NT2/D1 (cell line): Measurements from ENCODE around the gene F12.

Experiments used
- DNase-seq: peaks from one replicate; pipeline ENCODE4 v3.0.0-alpha.2; 2011; ENCODE audit warnings: low read depth, low spot score
- H3K27me3 ChIP-seq: 2 replicates; pipeline ENCODE4 v1.6.0; 2011; ENCODE audit warnings: mild to moderate bottlenecking; ENCODE audit not compliant: insufficient read length, insufficient read depth
- H3K36me3 ChIP-seq: 2 replicates; pipeline ENCODE4 v1.6.1; 2011; ENCODE audit warnings: mild to moderate bottlenecking, low read length, mixed read lengths; ENCODE audit not compliant: insufficient read depth, insufficient read length
- H3K4me1 ChIP-seq: 2 replicates; pipeline ENCODE4 v1.5.1; 2011; ENCODE audit not compliant: insufficient read depth, insufficient read length
- H3K4me3 ChIP-seq: 2 replicates; pipeline ENCODE4 v1.5.1; 2011; ENCODE audit warnings: low read depth; ENCODE audit not compliant: insufficient read length
- H3K9ac ChIP-seq: 2 replicates; pipeline ENCODE4 v1.6.0; 2011; ENCODE audit warnings: low read depth; ENCODE audit not compliant: insufficient read length
- H3K9me3 ChIP-seq: 2 replicates; pipeline ENCODE4 v1.5.1; 2011; ENCODE audit warnings: mild to moderate bottlenecking, low read length; ENCODE audit not compliant: insufficient read depth
- SUZ12 ChIP-seq: IDR thresholded peaks from 2 replicates; pipeline ENCODE4 v1.6.1; 2011; ENCODE audit not compliant: insufficient read length, insufficient read depth; ENCODE audit errors: extremely low read depth
- YY1 ChIP-seq: IDR thresholded peaks from 2 replicates; pipeline ENCODE4 v1.6.1; 2011; ENCODE audit not compliant: insufficient read length, insufficient read depth
- ZNF274 ChIP-seq: IDR thresholded peaks from 2 replicates; pipeline ENCODE4 v1.6.1; 2011; ENCODE audit warnings: mild to moderate bottlenecking, low read depth, low read length

Gene F12

DNA sequence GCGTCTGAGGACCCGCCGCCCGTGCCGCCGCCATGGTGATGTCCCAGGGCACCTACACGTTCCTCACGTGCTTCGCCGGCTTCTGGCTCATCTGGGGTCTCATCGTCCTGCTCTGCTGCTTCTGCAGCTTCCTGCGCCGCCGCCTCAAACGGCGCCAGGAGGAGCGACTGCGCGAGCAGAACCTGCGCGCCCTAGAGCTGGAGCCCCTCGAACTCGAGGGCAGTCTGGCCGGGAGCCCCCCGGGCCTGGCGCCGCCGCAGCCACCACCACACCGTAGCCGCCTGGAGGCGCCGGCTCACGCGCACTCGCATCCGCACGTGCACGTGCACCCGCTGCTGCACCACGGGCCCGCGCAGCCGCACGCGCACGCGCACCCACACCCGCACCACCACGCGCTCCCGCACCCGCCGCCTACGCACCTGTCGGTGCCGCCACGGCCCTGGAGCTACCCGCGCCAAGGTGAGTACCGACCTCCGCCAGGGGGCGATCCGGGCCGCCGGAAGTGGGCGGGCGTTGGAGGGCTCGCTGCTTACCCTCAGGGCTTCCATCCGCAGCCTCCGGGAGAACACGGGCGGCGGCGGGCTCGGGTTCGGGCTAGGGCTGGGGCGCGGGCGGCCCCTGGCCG, 45.8 kb upstream of the F12 start:
- H3K36me3 ChIP-seq: peaks cover 41% of the 10 kb centered on the region
- peak overlapping the region; percentile 78 for H3K4me3 ChIP-seq
- TF ChIP-seq ZNF274 (no peak), SUZ12 (no peak)
- H3K9ac ChIP-seq: peak overlapping the region; percentile 89
- peaks cover 12% of the 10 kb centered on the region for H3K27me3 ChIP-seq
- peaks cover 3% of the 10 kb centered on the region for H3K4me1 ChIP-seq
- DNase-seq: peak; percentile 84
- peaks cover 26% of the 10 kb centered on the region; the same call in 1 of the 2 replicates for H3K9me3 ChIP-seq

DNA sequence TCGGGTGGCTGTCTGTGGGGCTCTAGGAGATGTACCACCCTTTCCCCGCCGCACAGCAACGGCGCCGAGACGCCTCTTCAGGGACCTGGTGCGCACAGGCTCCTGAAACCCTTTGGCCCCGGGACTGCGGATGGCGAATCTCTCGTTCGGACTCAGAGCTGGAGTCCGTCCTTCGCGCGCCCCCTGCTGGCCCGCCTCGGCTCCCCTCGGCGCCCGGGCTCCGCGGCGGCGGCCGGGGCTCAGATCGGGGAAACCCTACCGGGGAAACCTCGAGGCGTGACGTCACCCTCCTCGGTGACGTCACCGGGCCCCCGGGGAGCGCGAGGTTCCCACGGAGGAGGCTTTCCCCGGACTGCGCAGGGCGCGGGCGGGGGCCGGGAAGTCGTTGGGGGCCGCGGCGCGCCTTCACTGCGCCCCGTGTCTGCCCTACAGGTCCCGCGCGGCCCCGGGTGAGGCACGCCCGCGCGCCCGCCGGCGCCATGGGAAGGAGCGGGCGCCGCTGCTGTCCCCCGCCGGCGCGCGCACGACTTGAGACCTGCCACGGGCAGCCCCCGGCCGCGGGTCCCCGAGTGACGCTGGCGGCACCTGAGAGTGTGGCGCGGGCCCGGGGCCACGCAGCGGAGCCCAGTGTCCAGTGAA, 45.2 kb upstream of the F12 start:
- peak overlapping the region; percentile 89 for H3K9ac ChIP-seq
- TF ChIP-seq ZNF274 (no peak), YY1 (no peak), SUZ12 (no peak)
- peaks cover 21% of the 10 kb centered on the region; the same call in 1 of the 2 replicates for H3K9me3 ChIP-seq
- peak overlapping the region; percentile 78 for H3K4me3 ChIP-seq
- DNase-seq: peak; percentile 78
- H3K4me1 ChIP-seq: peaks cover 3% of the 10 kb centered on the region
- H3K27me3 ChIP-seq: peaks cover 12% of the 10 kb centered on the region
- peaks cover 35% of the 10 kb centered on the region for H3K36me3 ChIP-seq

DNA sequence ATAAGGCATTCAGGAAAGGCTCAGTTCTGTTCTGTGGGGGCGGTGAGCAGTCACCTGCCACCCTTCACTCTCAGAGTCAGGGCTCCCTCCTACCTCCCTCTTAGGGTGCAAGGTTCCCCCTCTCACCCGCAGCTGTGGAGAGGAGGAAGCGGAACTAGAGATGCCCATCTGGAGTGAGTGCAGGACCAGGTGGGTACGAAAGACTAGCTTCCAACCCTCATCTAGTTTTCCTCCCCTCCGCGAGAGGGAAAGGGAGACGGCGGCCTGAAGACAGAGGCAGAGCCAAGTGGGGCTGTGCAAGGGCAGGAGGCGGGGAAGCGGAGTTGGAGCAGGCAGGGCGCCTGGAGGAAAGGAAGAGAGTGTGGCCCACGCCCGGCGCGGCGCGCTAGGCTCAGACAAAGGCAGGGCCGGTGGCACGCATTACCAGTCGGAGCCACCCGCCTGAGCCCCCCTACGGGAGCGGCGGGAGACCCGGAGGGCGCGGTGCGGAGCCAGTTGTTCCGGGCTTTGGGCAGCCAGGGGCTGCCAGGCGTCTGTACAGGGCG, 44.6 kb upstream of the F12 start:
- H3K4me3 ChIP-seq: peak overlapping the region; percentile 78
- DNase-seq: no peak
- peaks cover 12% of the 10 kb centered on the region for H3K27me3 ChIP-seq
- peaks cover 21% of the 10 kb centered on the region; the same call in 1 of the 2 replicates for H3K9me3 ChIP-seq
- H3K4me1 ChIP-seq: peaks cover 3% of the 10 kb centered on the region
- H3K36me3 ChIP-seq: peaks cover 29% of the 10 kb centered on the region
- TF ChIP-seq SUZ12 (no peak), YY1 (no peak), ZNF274 (no peak)
- H3K9ac ChIP-seq: peak overlapping the region; percentile 85

DNA sequence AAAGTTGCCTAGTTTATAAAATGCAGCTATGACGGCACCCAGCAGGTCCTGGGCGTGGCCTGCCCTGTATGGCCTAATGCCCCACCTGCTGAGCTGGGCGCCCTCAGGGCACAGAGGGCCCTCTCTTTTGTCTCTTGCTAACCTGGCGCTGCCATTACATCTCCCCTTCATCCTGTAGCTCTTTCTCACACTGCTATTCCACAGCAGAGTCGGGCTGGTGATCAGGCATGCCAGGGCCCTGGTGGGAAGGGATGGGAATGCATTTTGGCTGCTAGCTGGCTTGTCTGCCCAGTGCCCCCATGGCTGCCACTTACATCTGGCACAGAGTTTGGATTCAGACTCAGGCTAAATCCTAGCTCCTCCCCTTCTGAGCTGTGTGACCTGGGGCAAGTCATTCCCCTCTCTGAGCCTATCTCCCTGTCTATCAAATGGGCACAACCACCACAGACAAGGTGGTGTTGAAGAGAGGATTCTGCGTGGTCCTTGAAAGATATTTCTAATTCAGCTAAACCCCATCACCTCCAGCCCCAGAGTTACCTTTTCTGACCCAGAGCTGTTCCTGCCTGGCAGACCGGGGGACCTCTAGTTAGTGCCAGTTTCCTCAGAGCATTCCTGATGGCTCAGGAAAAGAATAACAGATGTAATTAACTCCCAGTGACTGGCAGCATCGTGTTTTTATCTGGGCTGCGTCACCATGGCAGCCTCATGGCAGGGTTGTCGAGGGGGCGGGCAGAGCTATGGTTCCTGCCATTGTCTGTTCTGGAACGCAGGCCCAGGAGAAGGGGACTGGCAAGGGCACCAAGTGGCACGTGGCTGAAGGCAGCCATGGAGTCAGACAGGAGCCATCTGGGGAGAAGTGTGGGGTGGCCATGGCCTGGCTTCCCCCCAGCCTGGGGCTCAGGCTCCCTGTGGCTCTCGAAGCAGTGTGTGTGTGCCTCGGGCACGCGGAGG, 43.6 kb upstream of the F12 start:
- TF ChIP-seq YY1 (no peak), ZNF274 (no peak), SUZ12 (no peak)
- Histone ChIP-seq H3K4me3 (no peak overlapping the region), H3K27me3 (peaks cover 12% of the 10 kb centered on the region), H3K36me3 (peaks cover 20% of the 10 kb centered on the region), H3K9ac (peak overlapping the region; percentile 18), H3K4me1 (peaks cover 10% of the 10 kb centered on the region), H3K9me3 (peaks cover 18% of the 10 kb centered on the region; the same call in 1 of the 2 replicates)
- DNase-seq: no peak

DNA sequence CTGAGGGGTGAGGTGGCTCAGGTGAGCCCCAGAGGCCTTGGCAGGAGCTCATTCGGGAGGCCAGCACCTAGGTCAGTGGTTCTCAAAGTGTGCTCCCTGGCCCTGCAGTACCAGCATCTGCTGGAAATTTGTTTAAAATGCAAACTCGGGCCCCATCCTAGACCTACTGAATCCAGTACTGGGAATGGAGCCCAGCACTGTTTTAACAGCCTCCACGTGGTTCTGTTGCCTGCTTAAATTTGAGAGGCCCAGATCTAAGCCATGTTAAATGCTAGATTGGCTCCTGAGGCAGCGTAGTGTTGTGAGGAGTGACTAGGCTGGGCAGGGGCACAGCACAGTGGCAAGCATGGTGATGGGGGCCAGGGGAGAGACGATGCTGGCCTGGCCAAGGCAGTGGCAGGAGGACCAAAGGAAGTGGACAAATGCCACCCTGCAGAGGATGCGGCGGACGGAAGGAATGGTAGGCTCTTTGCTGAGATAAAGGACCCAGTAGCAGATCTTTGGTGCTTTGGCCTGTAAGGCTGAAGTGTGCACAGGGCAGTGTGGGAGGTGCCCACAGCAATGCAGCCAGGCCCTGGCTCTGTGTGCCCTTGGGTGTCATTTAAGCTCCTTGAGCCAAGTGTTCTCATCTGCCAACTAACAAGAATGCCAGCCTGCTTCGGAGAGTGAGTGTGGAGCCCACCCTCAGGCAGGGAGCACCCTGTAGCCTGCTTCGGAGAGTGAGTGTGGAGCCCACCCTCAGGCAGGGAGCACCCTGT, 41.5 kb upstream of the F12 start:
- H3K4me3 ChIP-seq: no peak overlapping the region
- peaks cover 3% of the 10 kb centered on the region; the same call in 1 of the 2 replicates for H3K9me3 ChIP-seq
- no peak for TF ChIP-seq YY1
- peaks cover 17% of the 10 kb centered on the region for H3K27me3 ChIP-seq
- H3K36me3 ChIP-seq: peaks cover 6% of the 10 kb centered on the region
- no peak overlapping the region for H3K9ac ChIP-seq
- peaks cover 14% of the 10 kb centered on the region for H3K4me1 ChIP-seq
- no peak for DNase-seq

DNA sequence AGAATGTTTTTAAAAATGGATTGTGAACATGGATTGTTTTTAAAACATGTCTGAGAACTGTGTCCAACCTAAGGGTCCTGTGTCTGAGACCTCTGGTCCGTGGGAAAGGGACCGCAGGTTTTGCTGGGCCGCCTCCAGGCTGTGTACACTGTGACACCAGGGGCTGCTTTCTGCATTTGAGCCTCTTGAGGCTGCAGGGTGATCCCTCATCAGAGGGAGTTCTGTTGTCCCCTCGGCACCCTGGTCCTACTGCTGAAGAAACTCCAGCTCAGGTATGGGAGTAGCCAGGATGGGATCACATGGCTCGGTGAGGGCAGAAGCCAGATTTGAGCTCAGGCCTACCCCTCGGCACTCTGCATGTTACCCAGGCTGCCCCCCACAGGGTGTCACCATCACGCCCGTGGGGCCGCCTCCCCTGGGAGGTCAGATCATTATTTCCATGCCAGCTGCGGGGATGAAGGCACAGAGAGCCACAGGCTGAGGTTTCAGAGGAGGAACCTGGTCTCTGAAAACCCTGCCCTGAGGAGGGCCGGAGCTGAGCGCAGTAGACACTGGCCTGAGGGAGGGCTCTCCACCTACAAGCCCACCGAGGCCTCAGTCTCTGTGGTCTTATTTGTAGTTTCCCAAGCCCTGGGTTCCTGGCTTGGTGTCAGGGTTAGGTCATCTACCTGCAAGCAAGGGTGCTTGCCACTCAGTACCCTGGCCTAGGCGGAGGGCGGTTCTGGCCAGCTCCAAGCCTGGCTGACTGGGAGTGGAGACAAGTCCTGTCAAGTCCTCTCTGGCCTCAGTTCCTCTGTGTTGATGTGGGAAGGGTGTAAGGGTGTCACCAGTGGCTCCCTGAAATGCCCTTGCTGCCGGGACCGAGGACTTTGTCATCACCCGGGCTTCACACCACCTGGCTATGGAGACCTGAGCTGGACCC, 40.0 kb upstream of the F12 start:
- peaks cover 15% of the 10 kb centered on the region for H3K4me1 ChIP-seq
- peak overlapping the region; percentile 13 for H3K9ac ChIP-seq
- no peak overlapping the region for H3K4me3 ChIP-seq
- DNase-seq: no peak
- no peak for TF ChIP-seq YY1
- TF ChIP-seq SUZ12: no peak
- no peak for TF ChIP-seq ZNF274
- peaks cover 6% of the 10 kb centered on the region for H3K36me3 ChIP-seq
- peaks cover 17% of the 10 kb centered on the region for H3K27me3 ChIP-seq
- H3K9me3 ChIP-seq: no peaks in the 10 kb centered on the region
